Activated CD8-positive, alpha-beta memory T cell treated with anti-CD3 and anti-CD28 coated beads for 48 hours (primary cell): ENCODE measurements around the gene KCND2.

ENCODE experiments used
- DNase-seq, 3 experiments: peaks; one replicate each; pipeline ENCODE4 v3.0.0-alpha.2; 2020; ENCODE audit warnings: low read depth in 2 of 3, low spot score in 2 of 3

KCND2 gene

DNA sequence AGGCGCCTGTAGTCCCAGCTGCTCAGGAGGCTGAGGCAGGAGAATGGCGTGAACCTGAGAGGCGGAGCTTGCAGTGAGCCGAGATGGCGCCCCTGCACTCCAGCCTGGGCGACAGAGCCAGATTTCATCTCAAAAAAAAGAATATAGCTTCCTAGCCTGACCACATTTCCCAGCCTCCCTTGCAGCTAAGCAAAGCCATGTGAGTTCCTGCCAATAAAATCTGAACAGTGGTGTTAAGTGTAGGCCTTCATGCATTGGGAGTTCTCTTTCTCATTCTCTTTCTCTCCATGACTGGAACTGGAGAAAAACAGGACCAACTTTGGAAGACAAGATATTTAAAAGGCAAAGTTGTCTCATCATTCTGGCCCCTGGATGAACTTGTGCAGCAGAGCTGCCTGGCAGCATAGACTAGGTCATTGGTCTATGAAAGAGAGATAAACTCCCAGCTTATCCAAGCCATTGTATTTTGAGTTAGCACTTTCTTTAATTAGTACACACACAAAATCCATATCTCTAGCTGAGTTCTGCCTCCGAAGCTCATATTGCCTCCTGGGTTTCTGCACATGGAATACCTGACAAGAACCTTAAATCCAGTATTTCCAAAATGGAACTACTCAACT lies 524.2 kb downstream of the KCND2 start:
- no peak for DNase-seq

DNA sequence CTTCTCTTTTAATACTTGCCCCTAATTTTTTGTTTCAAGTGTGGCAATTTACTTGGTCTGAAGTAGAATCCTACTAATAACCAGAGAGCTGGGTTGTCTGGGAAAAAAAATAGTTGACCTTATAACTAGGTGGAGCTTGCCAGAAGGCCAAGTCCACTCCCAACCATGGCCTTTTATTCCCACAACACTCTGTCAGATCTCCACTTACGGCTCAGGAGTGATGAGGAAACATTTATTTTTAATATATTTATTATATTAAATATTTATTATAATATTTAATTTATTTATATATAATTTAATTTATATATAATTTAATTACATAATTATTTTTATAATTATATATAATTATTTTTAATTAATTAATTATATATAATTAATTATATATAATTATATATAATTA lies 526.2 kb downstream of the KCND2 start:
- DNase-seq, result no peak
